Measurements from ENCODE around the gene NDST1.

- no peak for TF ChIP-seq EP300 (IDR thresholded peaks at IDR 0.05)
- TF ChIP-seq POLR2A (IDR thresholded peaks at IDR 0.05) = no peak
- TF ChIP-seq POLR2AphosphoS5 (IDR thresholded peaks at IDR 0.05) = no peak
- TF ChIP-seq CTCF (IDR thresholded peaks at IDR 0.05) = no peak
These were observed 59.2 kb downstream of the NDST1 start for GRCh38 chr5:150567031-150567717.
